Raji (cell line): ENCODE data around the gene TCF4.

Experiments used
- POLR2A ChIP-seq: IDR thresholded peaks from 2 replicates; pipeline ENCODE4 v1.6.1; 2011; ENCODE audit warnings: low read depth, low read length, control low read depth; ENCODE audit not compliant: insufficient read depth

The TCF4 gene

DNA sequence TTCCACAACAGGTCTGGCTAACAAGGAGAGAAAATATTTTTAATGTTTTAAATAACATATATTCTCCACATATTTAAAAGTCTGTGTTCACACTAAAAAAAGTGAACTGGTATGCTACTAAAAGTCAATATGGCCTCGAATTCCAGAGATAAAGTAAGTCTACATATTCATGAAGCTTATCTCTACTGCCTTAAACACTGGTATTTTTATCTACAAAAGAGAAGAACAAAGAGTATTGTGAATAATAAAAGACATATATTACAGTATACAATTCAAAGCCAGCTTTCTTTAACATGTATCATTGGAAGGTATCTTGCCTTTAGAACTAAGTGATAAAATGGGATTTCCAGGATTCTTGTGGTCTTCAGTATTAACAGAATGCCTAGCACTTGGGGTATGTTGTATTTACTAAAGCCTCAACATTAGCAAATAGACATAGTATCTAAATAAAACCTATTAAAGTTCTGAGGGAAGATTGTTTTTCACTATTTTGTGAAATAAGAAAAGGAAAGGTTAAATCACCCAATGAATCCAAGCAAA is 325.9 kb downstream of the TCF4 start:
- no peak for TF ChIP-seq POLR2A

DNA sequence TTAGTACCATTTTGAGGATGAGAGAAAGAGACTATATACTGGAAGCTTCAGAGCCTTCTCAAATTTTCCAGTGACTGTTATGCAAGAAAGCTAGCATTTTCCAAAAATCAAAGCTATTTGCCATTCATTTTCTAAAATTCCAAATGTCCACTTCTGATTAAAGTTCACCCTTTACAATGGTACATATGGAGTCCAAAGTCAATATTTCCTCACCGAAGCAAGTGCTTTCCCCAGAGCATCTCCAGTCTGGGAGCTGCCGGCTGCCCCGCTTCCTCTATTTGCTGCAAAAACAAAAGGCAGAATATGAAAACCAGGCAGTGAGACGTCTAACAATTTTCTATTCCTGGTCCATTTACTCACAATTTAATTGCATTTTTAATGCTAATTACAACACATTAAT is 326.7 kb downstream of the TCF4 start:
- no peak for TF ChIP-seq POLR2A

DNA sequence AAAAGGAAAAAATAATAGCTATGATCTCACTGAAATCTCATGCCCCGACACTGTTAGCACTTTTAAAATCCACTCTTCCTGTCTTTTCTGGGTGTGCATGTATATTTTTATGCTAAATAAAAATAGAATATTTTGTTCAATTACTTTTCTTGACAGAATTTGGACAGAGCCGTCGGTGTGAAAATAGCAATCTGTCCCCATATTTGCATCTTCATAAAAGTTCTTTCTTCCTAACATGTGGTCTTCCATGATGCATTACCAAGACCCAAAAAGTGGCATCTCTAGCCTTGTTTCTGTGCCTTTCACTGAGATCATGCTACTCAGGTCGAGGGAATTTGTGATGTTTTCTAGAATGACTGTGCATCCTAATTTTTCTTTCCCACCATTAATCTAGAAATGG is 329.9 kb downstream of the TCF4 start:
- no peak for TF ChIP-seq POLR2A

DNA sequence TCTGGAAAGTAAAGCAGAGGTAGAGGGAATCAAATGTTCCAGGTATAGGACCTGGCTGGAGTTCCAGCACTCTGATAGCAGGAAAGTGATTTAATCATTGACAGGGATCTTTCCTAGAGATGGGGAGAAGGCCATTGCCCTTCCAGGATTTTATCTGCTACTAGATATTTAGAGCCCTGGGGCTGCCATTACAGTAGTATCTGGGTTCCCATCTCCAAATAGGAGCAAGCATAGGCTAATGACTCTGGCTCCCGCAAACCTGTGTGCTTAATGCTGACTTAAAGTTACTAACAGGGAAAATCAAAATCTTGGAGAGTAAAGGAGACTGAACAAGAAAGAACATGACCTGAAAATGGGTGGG is 331.1 kb downstream of the TCF4 start:
- no peak for TF ChIP-seq POLR2A

DNA sequence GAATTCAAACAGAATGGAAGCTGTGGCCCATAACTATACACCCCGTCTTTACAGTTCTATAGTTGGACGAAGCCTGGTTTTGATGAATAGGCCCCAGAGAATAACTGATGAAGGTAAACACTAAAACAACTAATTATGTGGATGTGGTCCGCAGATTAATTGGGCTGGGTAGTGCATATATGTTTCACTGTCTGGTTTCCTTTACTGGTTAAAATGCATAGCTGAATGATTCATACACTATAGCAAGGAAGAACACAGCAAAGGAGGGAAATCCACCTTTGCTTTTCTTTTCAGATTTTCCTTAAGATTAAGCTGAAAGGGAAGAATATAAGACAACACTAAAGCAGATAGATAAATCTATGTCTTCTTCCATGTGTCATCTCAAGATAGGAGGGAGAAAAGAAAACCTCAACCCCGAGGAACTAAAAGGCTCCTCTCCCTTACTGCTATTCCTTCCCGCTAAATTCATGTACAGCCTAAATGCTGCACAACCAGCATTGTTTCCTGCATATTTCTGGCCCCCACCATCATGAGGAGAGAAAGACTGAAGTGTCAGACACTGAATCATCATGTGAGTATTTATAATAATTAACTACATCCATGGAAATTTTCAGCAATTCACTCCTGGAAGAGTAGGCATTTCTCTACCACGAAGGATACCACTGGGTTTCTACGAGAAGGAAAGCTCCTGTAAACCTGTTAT is 331.6 kb downstream of the TCF4 start:
- TF ChIP-seq POLR2A = no peak

DNA sequence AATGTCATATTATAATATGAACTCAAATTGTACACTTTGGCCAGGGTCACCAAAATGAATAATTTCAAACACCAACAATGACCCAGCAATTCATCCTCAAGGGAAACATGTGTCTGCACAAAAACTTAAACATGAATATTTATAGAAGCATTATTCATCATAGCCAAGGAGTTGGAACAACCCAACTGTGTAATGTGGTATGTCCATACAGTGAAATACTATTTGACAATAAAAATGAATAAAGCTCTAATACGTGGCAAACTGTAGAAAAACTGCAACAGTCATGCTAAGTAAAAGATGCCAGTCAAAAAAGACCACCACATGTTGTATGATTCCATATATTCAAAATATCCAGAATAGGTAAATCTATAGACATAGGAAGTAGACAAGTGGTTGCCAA is 334.2 kb downstream of the TCF4 start:
- no peak for TF ChIP-seq POLR2A

DNA sequence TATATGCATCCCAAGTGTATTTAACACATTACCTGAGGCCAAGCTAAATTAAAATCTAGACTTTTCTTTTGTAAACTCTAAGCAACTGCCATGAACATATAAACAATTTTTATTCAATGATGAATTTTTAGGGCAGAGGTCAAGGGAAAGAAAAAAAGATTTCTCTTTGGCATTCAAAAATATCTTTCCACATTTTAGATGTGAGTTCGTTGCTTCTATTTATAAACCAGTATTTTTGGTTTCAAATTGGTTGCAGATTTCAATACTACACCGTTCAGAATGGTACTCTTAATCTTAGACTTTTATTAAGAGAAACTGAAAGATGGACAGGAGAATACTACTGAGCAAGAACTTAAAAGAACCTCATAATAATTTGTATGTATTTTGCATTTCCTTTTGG is 335.1 kb downstream of the TCF4 start:
- no peak for TF ChIP-seq POLR2A

DNA sequence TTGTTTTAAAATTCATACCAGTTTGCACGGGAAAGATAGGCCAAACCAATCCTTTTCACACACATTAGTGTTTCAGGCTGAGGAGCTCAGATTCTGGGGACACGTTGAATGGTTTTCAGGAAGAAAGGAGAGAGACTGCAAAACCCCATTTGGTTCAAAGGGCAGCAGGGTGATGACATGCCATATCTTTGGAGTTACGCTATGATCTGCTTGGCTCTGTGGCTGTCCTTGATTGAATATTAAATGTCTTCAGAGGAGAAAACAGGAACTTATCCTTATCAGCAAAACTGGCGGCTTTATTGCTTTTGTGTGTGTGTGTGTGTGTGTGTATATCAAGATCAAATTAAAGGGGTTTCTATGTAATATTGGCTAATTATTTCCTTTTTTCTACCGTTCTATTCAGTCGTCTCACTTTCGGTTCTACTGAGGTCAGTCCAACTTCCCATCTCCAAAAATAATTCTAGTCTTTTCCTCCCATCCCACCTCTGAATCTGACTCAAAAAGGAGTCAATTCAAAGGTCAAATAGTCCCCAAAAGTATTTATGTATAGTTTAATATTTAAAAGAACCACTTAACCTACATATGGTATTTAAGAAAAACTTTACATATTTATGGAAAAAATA is 335.8 kb downstream of the TCF4 start:
- TF ChIP-seq POLR2A = no peak

DNA sequence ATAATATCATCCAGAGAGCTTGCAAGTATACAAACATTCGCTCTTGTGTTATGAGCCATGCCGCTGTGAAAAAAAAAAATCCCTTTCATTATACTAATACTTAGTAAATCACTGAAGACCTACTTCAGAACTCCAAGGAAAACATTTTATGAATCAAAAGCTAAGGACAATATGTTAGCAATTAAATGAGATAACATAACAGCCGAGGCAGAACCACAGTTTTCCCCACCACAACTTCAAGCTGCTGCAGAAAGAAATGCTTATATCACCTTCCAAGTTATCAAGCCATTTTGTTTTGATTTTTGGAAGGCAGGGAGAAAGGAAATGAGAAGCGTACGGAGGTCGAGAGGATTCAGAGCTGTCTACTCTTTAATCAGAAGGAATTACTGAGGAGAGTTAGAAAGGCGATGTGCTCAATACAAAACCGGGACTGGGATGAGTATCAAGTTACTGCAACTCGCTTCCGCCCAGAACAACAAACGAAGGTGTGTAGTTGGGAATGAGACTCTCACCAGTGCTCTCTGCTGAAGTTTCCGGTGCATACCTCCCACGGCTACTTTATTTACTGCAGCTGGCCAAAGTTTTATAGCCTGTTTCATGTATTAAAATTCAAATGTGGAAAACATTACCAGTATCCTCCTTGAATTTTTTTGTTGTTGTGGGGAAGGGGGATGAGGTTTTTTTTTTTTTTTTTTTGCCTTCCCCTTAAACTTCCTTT is 336.6 kb downstream of the TCF4 start:
- TF ChIP-seq POLR2A = no peak

DNA sequence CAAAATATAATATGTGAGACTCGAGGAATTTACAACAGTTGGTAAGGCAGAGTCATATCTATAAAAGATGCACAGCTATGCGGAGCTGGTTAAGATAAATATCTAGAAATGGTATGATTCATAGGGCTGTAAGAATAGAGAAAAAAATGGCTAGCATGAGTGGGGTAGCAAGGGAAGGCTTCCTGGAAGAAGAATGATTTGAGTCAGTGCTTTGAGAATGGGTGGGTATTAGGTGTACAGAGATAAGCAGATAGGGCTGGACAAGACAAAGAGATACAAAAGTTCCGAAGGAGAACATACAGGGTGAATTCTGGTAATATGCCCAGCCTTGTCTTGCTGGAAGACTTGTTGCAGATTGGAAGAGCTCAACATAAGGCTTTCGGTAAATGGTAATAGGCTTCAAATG is 337.2 kb downstream of the TCF4 start:
- no peak for TF ChIP-seq POLR2A

DNA sequence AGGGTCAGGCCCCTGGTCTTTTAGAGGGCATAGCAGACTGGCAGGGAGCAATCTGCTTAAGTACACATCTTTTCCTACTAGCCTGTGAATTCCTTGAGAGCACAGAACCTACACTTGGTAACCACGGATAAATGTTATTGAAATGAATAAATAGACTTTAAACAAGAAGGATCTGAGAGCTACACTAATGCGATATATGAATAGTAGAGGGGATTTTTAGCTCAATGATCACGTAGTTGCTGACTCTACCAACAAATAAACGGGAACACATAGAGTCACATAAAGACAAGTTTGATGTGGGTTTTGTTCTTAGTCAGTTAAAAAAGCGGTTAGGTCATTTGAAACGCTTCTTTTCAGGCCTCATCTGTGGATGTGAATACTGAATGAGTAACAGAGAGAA is 338.4 kb downstream of the TCF4 start:
- TF ChIP-seq POLR2A = no peak

DNA sequence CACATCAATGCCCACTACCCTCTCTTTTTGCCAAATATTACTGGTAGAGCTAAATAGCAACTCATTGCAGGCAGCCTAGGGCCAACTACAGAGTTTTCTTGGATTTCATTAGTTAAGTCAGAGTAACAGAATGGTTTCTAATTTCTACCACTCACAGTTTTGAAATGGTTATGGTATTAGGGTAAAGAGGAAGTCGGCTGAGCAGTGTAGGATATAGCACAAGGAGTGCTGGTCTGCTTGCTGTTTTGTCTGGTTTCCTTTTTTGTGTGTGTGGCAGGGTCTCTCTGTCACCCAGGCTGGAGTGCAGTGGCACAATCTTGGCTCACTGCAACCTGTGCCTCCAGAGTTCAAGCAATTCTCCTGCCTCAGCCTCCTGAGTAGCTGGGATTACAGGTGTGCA is 339.5 kb downstream of the TCF4 start:
- no peak for TF ChIP-seq POLR2A

DNA sequence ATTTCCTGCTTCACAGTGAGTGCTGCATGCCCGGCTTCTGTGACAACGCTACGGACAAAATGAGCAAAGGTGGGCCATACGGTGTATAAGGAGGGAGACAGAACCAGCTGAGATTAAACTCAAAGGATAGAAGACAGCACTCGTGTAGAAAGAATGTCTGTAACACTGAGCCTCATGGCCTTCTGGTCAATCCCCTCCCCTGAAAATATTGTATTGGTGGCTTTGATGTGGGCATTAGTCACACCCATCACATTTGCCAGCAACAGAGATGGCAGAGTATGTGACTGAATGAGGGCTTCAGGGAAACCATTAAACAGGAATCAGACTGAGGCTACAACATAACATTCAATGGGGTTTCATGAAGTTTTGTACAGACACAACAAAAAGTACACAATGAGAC is 341.0 kb downstream of the TCF4 start:
- no peak for TF ChIP-seq POLR2A

DNA sequence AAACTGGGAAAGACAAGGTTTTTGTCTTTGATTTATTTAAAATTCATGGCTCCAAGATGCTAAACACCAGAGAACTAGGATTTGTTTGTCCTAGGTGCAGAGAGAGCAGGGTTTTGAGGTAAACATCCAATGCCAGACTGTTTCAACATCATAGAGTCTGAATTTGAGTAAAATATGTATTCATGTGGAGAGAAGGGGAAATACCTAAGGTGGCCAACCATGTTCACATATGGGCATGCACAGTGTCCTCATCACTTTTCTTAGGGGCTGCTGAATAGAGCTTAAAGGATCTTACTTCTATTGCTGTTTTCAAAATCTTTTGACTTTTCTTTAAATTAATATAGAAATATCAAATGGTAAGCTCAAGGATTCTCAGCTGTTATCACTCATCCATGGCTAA is 341.7 kb downstream of the TCF4 start:
- TF ChIP-seq POLR2A = no peak

DNA sequence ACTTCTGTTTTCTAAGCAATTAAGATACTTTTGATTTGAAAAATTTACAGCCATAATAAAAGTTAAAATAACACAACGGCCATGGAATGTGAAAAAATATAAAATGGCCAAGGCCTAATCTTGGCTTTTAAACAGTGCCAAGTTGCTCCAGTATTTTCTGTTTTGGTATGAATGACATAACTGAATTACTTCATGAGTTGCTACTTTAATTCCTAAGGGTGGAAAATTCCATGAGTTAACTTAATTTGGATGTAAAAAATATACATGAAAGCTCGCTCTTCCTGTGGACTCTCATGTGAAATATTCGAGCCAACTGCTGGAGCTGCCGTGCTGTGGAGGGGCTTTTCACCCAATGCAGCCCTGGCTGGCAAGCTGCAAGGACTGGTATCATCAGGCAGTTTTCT is 342.8 kb downstream of the TCF4 start:
- TF ChIP-seq POLR2A = no peak

DNA sequence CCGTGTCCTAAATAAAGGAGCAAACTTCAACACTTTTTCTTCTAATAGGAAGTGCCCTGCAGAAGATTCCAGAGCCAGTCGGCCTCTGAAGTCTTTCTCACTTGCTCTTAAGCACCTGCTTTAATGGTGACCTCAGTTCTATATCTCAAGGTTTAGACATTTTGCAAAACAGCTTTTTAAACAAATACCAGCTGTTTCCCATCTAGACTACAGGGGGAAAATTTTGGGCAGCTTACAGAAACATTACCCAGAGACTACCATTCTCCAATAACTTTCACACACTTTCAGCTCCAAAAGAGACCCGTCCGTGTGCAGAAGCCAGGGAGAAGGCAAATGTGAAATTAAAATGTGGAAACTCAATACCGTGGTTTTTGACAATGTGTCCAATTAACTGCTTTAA is 343.4 kb downstream of the TCF4 start:
- TF ChIP-seq POLR2A = no peak
